ENCODE results near the gene PCDHB12.
"Not testable (repeated sequence)": the region's sequence is repeated elsewhere in the genome, so short reads cannot be mapped to it uniquely, and the experiment has no call there.

The PCDHB12 gene

DNA sequence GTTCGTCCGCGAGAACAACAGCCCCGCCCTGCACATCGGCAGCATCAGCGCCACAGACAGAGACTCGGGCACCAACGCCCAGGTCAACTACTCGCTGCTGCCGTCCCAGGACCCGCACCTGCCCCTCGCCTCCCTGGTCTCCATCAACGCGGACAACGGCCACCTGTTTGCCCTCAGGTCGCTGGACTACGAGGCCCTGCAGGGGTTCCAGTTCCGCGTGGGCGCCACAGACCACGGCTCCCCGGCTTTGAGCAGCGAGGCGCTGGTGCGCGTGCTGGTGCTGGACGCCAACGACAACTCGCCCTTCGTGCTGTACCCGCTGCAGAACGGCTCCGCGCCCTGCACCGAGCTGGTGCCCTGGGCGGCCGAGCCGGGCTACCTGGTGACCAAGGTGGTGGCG is 1.8 kb downstream of the PCDHB12 start:
- not testable (repeated sequence) for DNase-seq (ENCODE audit: low read depth in 2 of 2)

DNA sequence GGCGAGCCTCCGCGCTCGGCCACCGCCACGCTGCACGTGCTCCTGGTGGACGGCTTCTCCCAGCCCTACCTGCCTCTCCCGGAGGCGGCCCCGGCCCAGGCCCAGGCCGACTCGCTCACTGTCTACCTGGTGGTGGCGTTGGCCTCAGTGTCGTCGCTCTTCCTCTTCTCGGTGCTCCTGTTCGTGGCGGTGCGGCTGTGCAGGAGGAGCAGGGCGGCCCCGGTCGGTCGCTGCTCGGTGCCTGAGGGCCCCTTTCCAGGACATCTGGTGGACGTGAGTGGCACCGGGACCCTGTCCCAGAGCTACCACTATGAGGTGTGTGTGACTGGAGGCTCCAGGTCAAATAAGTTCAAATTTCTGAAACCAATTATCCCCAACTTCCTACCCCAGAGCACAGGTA is 2.3 kb downstream of the PCDHB12 start:
- not testable (repeated sequence) for DNase-seq (ENCODE audit: low read depth in 2 of 2)

DNA sequence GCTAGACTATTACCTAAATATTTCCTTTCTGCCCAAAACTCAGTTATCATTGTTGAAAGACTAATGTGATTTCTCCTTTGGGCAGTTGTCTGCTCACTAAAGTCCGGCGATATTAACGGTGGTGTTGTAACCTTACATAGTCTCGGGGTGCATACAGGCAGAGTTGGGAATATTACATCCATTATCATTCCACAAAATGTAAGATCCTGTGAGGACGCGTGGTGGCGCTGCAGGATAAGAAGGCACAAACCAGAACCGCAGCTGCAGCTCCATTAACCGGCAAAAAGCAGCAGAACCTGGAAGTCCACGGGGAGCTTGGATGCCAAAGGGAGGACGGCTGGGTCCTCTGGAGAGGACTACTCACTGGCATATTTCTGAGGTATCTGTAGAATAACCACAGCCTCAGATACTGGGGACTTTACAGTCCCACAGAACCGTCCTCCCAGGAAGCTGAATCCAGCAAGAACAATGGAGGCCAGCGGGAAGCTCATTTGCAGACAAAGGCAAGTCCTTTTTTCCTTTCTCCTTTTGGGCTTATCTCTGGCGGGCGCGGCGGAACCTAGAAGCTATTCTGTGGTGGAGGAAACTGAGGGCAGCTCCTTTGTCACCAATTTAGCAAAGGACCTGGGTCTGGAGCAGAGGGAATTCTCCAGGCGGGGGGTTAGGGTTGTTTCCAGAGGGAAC is 5.3 kb downstream of the PCDHB12 start, which contains the start of gene PCDHB13:
Gene PCDHB13 (plus strand): TSS at position 264 of the 684 bp plus-strand sequence. CDS start 205 bp downstream, at position 469.
- not testable (repeated sequence) for DNase-seq (ENCODE audit: low read depth in 2 of 2)

DNA sequence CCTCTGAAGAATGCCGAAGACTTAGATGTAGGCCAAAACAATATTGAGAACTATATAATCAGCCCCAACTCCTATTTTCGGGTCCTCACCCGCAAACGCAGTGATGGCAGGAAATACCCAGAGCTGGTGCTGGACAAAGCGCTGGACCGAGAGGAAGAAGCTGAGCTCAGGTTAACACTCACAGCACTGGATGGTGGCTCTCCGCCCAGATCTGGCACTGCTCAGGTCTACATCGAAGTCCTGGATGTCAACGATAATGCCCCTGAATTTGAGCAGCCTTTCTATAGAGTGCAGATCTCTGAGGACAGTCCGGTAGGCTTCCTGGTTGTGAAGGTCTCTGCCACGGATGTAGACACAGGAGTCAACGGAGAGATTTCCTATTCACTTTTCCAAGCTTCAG is 6.1 kb downstream of the PCDHB12 start:
- not testable (repeated sequence) for DNase-seq (ENCODE audit: low read depth in 2 of 2)

DNA sequence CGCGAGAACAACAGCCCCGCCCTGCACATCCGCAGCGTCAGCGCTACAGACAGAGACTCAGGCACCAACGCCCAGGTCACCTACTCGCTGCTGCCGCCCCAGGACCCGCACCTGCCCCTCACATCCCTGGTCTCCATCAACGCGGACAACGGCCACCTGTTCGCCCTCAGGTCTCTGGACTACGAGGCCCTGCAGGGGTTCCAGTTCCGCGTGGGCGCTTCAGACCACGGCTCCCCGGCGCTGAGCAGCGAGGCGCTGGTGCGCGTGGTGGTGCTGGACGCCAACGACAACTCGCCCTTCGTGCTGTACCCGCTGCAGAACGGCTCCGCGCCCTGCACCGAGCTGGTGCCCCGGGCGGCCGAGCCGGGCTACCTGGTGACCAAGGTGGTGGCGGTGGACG is 7.0 kb downstream of the PCDHB12 start:
- DNase-seq (ENCODE audit: low read depth in 2 of 2) = not testable (repeated sequence)

DNA sequence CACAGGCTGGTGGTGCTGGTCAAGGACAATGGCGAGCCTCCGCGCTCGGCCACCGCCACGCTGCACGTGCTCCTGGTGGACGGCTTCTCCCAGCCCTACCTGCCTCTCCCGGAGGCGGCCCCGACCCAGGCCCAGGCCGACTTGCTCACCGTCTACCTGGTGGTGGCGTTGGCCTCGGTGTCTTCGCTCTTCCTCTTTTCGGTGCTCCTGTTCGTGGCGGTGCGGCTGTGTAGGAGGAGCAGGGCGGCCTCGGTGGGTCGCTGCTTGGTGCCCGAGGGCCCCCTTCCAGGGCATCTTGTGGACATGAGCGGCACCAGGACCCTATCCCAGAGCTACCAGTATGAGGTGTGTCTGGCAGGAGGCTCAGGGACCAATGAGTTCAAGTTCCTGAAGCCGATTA is 7.5 kb downstream of the PCDHB12 start:
- DNase-seq (ENCODE audit: low read depth in 2 of 2) = not testable (repeated sequence)

DNA sequence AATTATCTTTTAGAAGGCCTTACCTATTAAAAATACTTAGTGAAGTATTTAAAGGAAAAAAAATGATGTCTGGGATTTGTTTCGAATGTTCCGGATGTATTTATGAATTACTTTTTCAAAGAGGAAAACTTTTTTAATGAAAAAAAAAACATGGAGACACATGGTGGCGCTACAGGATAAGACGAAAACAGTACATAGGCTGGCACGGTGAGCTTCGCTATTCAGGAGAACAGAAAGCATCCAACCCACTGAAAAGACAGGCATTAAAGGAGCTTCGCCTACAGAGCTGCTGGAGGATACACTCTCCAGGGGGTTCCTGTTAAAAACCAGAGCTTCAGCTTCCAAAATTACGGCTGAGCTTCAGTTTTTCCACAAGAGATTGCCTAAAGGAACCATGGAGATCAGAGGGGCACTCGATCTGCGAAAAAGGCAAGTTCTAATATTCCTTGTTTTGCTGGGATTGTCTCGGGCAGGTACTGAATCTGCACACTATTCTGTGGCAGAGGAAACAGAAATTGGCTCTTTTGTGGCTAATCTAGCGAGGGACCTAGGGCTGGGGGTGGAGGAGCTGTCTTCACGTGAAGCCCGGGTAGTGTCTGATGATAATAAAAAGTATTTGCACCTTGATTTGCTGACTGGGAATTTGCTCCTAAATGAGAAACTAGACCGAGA is 14.7 kb downstream of the PCDHB12 start, which contains the start of gene PCDHB14:
Gene PCDHB14 (plus strand): TSS at position 232 of the 672 bp plus-strand sequence. CDS start 163 bp downstream, at position 395.
- no peak for DNase-seq (ENCODE audit: low read depth in 2 of 2)

DNA sequence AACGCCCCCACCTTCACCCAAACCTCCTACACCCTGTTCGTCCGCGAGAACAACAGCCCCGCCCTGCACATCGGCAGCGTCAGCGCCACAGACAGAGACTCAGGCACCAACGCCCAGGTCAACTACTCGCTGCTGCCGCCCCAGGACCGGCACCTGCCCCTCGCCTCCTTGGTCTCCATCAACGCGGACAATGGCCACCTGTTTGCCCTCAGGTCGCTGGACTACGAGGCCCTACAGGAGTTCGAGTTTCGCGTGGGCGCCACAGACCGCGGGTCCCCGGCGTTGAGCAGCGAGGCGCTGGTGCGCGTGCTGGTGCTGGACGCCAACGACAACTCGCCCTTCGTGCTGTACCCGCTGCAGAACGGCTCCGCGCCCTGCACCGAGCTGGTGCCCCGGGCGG is 16.3 kb downstream of the PCDHB12 start:
- not testable (repeated sequence) for DNase-seq (ENCODE audit: low read depth in 2 of 2)

DNA sequence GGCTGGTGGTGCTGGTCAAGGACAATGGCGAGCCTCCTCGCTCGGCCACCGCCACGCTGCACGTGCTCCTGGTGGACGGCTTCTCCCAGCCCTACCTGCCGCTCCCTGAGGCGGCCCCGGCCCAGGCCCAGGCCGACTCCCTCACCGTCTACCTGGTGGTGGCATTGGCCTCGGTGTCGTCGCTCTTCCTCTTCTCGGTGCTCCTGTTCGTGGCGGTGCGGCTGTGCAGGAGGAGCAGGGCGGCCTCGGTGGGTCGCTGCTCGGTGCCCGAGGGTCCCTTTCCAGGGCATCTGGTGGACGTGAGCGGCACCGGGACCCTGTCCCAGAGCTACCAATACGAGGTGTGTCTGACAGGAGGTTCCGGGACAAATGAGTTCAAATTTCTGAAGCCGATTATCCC is 16.9 kb downstream of the PCDHB12 start:
- DNase-seq (ENCODE audit: low read depth in 2 of 2) = not testable (repeated sequence)

DNA sequence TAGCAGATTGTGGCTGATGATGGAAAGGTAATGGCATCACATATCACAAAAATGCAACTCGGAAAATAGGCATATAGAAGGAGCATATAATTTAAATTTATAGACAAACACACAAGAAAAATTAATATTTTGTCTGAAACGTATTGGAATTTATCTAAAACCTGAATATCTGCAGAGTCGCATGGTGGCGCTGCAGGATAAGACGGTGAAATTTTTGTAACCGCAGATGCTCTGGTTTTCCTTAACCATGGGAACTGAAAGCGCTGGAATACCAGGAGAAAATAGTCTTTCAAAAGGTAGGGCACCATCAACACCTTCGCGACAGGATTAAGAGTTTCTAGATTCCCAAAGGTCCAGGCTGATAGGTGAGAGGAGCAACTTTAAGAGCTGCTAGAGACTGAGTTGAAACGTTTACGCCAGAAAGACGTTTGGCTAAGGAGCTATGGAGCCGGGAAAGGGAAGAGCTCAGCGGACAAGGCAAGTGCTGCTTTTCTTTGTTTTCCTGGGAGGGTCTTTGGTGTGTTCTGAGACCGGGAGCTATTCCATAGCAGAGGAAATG is 25.7 kb downstream of the PCDHB12 start:
- DNase-seq (ENCODE audit: low read depth in 2 of 2) = no peak

DNA sequence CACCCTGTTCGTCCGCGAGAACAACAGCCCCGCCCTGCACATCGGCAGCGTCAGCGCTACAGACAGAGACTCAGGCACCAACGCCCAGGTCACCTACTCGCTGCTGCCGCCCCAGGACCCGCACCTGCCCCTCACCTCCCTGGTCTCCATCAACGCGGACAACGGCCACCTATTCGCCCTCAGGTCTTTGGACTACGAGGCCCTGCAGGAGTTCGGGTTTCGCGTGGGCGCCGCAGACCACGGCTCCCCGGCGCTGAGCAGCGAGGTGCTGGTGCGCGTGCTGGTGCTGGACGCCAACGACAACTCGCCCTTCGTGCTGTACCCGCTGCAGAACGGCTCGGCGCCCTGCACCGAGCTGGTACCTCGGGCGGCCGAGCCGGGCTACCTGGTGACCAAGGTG is 27.4 kb downstream of the PCDHB12 start:
- DNase-seq (ENCODE audit: low read depth in 2 of 2) = not testable (repeated sequence)

DNA sequence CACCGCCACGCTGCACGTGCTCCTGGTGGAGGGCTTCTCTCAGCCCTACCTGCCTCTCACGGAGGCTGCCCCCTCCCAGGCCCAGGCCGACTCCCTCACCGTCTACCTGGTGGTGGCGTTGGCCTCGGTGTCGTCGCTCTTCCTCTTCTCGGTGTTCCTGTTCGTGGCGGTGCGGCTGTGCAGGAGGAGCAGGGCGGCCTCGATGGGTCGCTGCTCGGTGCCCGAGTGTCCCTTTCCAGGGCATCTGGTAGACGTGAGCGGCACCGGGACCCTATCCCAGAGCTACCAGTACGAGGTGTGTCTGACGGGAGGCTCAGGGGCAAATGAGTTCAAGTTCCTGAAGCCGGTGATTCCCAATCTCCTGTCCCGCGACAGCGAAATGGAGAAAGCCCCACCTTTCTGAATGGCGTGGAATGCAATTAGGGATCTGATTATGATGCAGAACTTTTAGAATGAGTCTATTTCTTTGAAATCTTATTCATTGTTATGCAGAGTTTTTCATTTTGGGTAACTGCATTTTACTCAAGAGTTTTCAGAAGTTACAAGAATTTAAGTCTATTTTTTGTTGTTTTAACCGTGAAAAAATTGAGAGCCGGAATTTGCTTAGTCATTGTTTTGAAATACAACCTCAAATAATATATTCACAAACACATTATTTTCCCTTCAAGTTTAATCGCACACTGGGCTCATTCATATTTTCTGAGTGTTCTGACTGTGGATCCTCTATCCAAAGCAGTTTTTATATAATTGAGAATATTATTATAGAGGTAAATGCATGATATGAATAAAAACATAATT is 28.2 kb downstream of the PCDHB12 start:
- no peak for DNase-seq (ENCODE audit: low read depth in 2 of 2)

DNA sequence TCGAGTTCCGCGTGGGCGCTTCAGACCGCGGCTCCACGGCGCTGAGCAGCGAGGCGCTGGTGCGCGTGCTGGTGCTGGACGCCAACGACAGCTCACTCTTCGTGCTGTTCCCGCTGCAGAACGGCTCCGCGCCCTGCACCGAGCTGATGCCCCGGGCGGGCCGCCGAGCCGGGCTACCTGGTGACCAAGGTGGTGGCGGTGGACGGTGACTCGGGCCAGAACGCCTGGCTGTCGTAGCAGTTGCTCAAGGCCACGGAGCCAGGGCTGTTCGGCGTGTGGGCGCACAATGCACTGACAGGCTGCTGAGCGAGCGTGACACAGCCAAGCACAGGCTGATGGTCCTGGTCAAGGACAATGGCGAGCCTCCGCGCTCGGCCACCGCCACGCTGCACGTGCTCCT is 33.0 kb downstream of the PCDHB12 start:
- no peak for DNase-seq (ENCODE audit: low read depth in 2 of 2)

DNA sequence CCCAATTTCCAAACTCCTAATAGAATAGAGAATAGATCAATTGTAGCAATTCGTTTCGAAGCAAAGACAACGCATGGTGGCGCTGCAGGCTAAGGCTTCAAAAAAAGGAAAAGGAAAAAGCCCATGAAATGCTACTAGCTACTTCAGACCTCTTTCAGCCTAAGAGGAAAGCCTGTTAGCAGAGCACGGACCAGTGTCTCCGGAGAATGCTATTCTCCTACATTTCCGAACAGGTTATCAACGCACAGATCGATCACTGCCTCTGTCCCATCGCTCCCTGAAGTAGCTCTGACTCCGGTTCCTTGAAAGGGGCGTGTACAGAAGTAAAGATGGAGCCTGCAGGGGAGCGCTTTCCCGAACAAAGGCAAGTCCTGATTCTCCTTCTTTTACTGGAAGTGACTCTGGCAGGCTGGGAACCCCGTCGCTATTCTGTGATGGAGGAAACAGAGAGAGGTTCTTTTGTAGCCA is 36.8 kb downstream of the PCDHB12 start, which contains the start of gene PCDHB15:
Gene PCDHB15 (plus strand): TSS at position 146 of the 468 bp plus-strand sequence. CDS start 184 bp downstream, at position 330.
- DNase-seq (ENCODE audit: low read depth in 2 of 2) = no peak

DNA sequence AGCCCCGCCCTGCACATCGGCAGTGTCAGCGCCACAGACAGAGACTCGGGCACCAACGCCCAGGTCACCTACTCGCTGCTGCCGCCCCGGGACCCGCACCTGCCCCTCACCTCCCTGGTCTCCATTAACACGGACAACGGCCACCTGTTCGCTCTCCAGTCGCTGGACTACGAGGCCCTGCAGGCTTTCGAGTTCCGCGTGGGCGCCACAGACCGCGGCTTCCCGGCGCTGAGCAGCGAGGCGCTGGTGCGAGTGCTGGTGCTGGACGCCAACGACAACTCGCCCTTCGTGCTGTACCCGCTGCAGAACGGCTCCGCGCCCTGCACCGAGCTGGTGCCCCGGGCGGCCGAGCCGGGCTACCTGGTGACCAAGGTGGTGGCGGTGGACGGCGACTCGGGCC is 38.5 kb downstream of the PCDHB12 start:
- DNase-seq (ENCODE audit: low read depth in 2 of 2) = not testable (repeated sequence)

DNA sequence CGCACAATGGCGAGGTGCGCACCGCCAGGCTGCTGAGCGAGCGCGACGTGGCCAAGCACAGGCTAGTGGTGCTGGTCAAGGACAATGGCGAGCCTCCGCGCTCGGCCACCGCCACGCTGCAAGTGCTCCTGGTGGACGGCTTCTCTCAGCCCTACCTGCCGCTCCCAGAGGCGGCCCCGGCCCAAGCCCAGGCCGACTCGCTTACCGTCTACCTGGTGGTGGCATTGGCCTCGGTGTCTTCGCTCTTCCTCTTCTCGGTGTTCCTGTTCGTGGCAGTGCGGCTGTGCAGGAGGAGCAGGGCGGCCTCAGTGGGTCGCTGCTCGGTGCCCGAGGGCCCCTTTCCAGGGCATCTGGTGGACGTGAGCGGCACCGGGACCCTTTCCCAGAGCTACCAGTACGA is 38.9 kb downstream of the PCDHB12 start:
- DNase-seq (ENCODE audit: low read depth in 2 of 2) = not testable (repeated sequence)

DNA sequence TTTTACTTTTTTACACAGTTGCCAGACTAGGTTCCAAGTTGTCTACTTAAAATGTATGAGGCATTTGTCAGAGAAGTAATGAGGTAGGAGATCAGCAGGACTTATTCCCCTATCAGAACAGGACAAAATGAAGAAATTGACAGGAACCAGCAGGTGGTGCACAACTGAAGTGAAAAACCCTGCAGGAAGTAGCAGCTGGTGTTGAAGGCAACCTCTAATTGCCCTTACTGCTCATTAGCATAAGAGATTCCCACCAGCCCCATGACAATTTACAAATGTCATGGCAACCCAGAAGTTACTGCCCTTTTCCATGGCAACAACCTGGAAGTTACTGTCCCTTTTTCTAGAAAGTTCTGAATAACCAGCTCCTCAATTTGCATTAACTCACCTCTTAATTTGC is 42.1 kb downstream of the PCDHB12 start:
- DNase-seq (ENCODE audit: low read depth in 2 of 2) = no peak

DNA sequence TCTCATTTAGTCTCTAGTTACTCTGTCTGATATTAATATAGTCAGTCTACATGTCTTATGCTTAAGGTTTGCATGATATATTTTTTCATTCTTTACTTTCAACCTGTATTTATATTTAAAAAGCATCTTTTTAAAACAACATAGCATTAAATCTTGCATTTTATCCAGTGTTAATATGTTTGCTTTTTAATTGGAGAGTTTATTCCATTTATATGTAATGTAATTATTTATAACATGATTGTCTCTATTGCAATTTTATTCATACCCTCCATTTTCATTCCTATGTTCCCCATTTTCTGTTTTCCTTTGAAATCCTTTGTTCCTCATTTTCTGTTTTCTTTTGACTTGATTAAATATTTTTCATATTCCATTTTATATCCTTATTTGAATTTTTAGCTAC is 49.9 kb downstream of the PCDHB12 start:
- DNase-seq (ENCODE audit: low read depth in 2 of 2) = no peak

DNA sequence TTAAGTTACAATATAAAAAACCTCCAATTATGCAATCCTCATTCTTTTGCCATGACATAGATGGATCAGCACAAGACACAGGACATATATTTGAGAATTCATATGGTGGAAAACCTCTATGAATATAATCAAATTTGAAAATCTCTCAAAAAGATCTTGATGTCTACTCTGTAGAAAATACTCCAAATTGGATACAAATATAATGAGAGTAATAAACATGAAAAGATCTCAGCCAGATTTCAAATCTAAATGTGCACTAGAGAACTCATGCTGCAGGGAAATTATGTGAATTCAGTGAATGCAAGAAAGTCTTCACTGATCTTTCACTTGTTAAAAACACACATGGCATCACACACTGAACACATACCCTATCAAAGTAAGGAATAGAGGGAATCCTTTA is 50.4 kb downstream of the PCDHB12 start:
- DNase-seq (ENCODE audit: low read depth in 2 of 2) = no peak

DNA sequence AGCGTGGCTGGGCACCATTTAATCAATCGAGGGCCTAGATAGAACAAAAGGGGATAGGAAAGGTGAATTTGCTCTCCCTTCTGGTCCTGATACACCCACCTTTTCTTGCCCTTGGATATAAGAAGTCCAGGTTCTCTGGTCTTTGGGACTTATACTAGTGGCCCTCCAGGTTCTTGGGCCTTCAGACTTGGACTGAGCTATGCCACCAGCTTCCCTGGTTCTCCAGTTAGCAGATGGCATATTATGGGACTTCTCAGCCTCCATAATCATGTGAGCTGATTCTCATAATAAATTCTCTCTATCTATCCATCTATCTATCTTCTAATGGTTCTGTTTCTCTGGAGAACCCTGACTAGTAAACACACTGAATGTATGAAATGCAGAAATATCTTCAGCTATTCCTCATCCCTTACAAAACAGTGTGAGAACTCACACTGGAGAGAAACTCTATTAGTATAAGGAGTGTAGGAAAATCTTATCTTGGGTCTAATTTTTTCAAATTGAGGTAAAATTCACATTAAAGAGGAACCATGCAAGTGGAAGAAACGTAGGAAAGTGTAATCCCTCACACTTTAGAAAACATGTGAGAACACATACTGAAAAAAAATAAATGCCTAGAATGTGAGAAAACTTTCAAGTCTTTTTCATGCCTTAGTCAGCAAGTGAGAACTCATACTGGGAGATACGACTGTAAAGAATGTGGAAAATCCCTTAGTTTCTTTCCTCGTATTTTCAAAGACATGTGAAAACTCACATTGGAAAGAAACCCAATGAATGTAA is 52.1 kb downstream of the PCDHB12 start:
- DNase-seq (ENCODE audit: low read depth in 2 of 2) = no peak

DNA sequence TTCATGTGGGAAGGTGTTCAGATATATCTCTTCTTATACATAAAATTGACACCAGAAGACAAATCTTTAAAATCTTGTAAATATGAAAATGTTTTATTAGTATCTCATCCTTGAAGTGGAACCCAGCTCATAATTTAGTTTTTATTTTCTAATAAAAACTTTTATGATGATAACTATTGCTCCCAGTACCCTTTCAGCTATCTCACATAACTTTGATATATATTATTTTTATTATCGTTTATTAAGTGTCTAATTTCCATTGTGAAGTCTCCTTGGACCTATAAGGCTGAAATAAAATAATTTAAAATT is 52.7 kb downstream of the PCDHB12 start:
- no peak for DNase-seq (ENCODE audit: low read depth in 2 of 2)

Measured in fibroblast of skin of left biceps (primary cell).